ENCODE data around the gene KDM4B. TPM values are rescaled to one million over a fixed set of nuclear protein-coding genes. Genes with fewer than 3 reads are reported as not detected.
A peak's percentile ranks its signal among the peaks of the same experiment; 100 is the strongest.

Gene KDM4B
- total and polyA plus RNA-seq, 10 of the 15 experiments (the other 5 are each of a cell fraction or from before 2014, with no cell fraction given), result 0.47 to 49.6 (median 16.2) TPM

DNA sequence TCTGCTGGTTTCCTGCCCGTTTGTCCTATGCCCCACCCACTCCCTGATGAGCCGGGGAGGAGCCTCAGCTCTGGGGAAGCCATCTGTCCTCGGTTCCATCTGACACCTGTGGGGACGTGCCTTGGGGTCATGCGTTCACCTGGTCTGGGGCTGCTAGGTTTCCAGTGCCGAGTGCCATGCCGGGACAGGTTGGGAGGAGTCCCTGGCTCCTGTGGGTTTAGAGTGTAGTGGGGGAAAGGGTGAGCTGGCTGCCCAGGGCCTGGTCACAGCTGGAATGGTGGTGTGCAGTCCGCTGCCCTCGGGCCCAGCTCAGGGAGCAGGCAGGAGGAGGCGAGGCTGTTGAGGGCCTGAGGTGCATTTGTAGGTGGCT is 2.5 kb downstream of the KDM4B start (continued):
- TF ChIP-seq CUX1 (IDR thresholded peaks at IDR 0.05; ENCODE audit: insufficient replicate concordance, low read depth, low read length) (no peak), FOXM1 (IDR thresholded peaks at IDR 0.05; ENCODE audit: low read depth, low read length) (no peak), PKNOX1 (IDR thresholded peaks at IDR 0.05) (peak; percentile 23; the same call in 1 of the 2 replicates), TCF7 (IDR thresholded peaks at IDR 0.05; ENCODE audit: borderline replicate concordance) (no peak), ZNF207 (IDR thresholded peaks at IDR 0.05; ENCODE audit: borderline replicate concordance) (no peak), BACH1 (IDR thresholded peaks at IDR 0.05; ENCODE audit: borderline replicate concordance) (no peak), GATAD2B (conservative IDR thresholded peaks at IDR 0.05; ENCODE audit: low read depth) (no peak)

Data from GM12878 (cell line).